Neuron (in vitro differentiated cells): ENCODE data around the gene MFAP4.

Experiments used
- H2AFZ ChIP-seq: one replicate; pipeline ENCODE4 v1.6.1; 2013; ENCODE audit warnings: low read depth, mild to moderate bottlenecking, inconsistent platforms, low read length, moderate library complexity
- H3K27me3 ChIP-seq: one replicate; pipeline ENCODE4 v1.6.1; 2013; ENCODE audit warnings: low read length; ENCODE audit not compliant: insufficient read depth
- H3K36me3 ChIP-seq: one replicate; pipeline ENCODE4 v1.6.1; 2013; ENCODE audit warnings: low read length; ENCODE audit not compliant: insufficient read depth
- H3K4me1 ChIP-seq: one replicate; pipeline ENCODE4 v1.6.1; 2013; ENCODE audit warnings: low read length; ENCODE audit not compliant: insufficient read depth
- H3K4me3 ChIP-seq: 2 replicates; pipeline ENCODE4 v1.5.1; 2013; ENCODE audit warnings: mild to moderate bottlenecking, low read length, moderate library complexity
- H3K9me3 ChIP-seq: one replicate; pipeline ENCODE4 v1.6.1; 2013; ENCODE audit warnings: low read length

The MFAP4 gene

DNA sequence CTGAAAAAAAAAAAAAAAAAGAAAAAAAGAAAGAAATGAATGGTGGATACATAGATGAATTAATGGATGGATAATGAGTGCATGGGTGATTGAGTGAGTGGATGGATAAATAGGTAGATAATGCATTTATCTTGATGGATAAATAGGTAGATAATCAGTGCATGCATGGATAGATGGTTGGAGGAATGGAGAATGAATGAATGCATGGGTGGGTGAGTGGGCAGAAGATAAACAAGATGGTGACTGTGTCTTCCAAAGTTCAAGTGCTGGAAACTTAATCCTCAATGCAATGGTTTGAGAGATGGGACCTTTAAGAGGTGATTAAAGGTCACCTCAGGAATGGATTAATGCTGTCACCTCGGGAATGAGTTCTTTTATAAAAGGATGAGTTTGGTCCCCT, 17.3 kb upstream of the MFAP4 start:
- peaks cover 2% of the 10 kb centered on the region for H3K27me3 ChIP-seq
- H2AFZ ChIP-seq = no peak overlapping the region
- H3K36me3 ChIP-seq = no peaks in the 10 kb centered on the region
- no peak overlapping the region for H3K4me3 ChIP-seq
- no peaks in the 10 kb centered on the region for H3K4me1 ChIP-seq
- no peaks in the 10 kb centered on the region for H3K9me3 ChIP-seq

DNA sequence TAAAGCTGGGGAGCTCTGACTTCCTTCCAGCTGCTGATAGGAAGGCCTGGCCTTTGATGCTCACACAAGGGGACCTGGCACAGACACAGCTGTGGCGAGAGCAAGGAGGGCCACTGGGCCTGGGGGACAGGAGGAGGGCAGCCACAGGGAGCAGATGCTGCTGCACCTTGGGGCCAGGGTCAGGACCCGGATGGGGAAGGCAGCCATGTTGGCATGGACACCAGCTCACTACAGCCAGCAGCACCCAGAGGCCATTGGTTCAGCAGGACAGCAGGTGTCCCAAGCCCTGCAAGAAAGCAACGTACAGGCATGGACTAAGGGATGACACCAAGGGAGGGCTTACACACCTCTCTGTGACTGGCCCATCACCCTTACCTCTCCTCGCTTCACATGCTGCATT, 16.0 kb upstream of the MFAP4 start:
- Histone ChIP-seq H3K9me3 (no peaks in the 10 kb centered on the region), H3K4me3 (no peak overlapping the region), H3K27me3 (no peaks in the 10 kb centered on the region), H3K36me3 (no peaks in the 10 kb centered on the region), H2AFZ (no peak overlapping the region), H3K4me1 (no peaks in the 10 kb centered on the region)

DNA sequence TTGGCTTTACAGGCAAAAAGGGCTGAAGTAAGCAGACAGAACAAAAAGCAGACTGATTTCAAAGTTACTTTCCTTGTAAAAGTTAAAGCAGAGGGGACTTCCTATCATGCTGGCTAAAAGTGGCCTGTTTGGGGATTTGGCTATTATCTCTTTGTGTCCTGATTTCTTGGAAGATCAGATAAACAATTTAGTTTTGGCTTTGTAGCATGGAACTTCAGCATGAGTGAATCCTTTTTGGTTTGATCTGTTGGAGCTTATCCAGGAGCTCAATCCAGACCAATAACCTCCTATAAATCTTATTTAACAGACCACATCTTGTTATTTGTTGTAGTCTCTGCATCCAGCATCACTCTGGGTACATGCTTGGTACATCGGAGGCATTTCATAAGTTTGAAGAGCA, 15.2 kb upstream of the MFAP4 start:
- Histone ChIP-seq H3K4me1 (no peaks in the 10 kb centered on the region), H3K9me3 (no peaks in the 10 kb centered on the region), H3K27me3 (no peaks in the 10 kb centered on the region), H2AFZ (no peak overlapping the region), H3K36me3 (no peaks in the 10 kb centered on the region), H3K4me3 (no peak overlapping the region)

DNA sequence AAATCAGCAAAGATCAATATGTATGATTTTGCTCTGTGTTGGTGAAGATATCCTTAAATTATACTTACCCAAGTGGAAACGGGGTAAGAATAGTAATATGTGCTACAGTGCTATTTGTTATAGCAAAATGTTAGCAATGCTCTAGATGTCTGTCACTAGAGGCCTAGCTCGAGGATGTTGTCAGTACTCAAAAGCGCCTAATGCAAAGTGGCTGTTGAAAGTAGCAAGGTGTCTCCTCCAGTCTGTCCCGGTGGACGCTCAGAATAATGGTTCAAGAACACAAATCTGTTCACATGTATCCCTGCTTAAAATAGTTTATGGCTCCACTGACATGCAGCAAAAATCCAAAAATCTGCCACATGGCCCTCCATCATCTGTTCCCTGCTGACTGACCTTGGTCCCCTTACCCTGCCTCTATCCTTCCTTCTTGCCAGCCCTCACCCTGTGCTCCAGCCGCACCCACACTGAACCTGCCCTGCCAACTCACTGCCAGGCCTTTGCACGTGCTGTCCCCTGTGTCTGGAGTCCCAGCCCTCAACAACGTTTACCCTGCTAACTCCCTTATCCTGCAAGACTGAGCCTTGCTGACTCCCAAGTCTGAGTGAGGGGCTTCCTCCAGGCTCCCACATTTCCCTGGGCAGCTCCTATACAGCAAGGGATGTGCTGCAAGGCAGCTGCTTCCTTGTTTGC, 14.5 kb upstream of the MFAP4 start:
- Histone ChIP-seq H3K27me3 (no peaks in the 10 kb centered on the region), H2AFZ (no peak overlapping the region), H3K9me3 (no peaks in the 10 kb centered on the region), H3K4me1 (no peaks in the 10 kb centered on the region), H3K4me3 (no peak overlapping the region), H3K36me3 (no peaks in the 10 kb centered on the region)

DNA sequence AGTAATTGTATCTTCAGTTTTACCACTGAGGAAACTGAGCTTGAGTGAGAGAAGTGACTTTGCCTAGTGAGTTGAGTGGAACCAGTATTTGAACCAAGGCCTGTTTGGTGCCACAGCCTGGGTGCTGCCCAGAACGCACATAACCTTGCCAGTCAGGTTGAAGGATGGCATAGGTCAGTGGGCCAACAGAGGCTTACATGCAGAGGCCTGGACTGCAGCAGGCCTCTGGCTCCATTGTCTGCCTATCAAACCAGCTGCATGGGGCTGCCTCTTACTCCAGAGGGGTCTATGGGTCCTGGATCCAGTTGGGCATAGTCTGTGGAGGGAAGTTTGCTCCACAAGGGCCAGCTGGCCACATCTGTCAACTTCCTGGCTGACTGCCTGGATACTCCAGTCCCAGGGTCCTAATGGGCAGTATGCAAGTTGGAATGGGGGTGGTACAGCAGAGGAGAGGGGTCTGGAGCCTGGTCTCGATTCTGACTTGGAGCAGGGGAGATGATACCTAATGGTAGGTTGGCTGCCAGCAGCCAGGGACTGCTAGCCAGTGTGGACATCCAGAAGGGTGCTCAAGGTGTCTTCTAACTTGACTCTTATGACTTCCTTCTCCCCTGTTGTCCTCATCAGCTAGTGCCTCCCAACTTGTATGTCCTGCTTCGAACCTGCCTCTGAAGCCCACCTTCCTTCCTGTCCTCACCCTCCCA, 12.9 kb upstream of the MFAP4 start:
- Histone ChIP-seq H3K36me3 (no peaks in the 10 kb centered on the region), H3K27me3 (no peaks in the 10 kb centered on the region), H3K4me3 (no peak overlapping the region), H3K4me1 (no peaks in the 10 kb centered on the region), H2AFZ (no peak overlapping the region), H3K9me3 (no peaks in the 10 kb centered on the region)

DNA sequence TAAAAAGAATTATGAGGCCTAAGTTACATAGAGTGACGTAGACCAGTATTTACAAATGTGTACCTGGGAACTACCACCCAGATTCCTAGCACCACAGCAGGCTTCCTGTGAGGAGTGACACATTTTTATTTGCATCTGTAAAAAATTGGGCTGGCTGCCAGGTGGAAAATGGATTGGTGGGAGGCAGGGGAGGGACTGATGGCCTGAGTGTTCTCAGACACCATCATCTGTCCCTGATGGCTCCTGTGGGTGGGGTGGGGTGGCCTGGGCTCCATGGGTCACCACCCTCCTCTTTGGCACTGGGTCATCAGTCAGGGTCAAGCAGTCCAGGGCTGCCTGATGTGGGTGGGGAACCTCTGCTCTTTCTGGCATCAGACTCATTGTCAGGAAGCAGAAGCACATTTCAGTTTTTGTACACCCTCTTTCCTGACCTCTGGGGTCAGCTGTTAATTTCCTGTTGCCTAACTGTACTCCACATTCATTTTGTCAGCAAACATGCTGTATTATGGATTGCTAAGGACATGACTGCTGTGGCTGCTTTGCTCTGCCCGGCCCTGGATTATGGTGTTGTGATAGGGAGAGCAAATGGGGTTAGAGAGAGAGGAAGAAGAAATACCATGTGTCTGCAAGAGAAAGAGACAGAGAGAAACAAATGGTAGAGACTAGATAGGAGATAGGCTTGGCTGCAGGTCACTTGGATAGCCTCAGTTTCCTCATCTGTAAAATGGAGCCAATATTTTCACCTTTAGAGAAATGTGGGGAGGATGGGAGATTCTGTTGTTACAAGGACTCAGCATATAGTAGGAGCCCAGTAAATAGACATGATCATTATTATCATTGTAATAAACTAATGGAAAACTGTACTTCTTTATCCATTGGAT, 11.6 kb upstream of the MFAP4 start:
- Histone ChIP-seq H2AFZ (no peak overlapping the region), H3K4me1 (no peaks in the 10 kb centered on the region), H3K36me3 (no peaks in the 10 kb centered on the region), H3K27me3 (no peaks in the 10 kb centered on the region), H3K9me3 (no peaks in the 10 kb centered on the region), H3K4me3 (no peak overlapping the region)

DNA sequence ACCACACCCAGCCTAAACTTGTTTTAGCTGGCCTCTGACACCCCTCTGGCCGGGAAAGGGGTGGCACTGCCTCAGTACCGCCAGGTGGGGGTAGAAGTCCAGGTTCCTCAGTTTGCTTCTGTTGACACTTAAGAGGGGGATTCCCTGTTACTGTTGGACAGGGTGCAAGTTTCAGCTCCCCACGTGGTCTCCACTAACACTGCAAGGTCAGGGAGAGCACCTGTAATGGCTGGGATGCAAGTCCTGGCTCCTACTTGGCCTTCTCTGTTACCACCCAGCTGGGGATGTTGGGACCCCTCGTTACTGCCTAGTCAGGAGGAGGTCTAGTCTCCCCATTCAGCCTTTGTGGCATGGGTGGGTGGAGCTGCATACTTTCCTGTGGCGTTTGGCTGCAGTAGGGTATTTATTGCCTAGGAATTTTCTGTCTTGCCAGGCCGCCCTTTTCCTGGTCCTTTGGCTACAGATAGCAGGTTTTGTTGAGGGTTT, 10.6 kb upstream of the MFAP4 start:
- no peaks in the 10 kb centered on the region for H3K36me3 ChIP-seq
- no peaks in the 10 kb centered on the region for H3K4me1 ChIP-seq
- H3K4me3 ChIP-seq = no peak overlapping the region
- H3K27me3 ChIP-seq = peaks cover 2% of the 10 kb centered on the region
- H3K9me3 ChIP-seq = no peaks in the 10 kb centered on the region
- H2AFZ ChIP-seq = no peak overlapping the region

- H3K36me3 ChIP-seq = no peaks in the 10 kb centered on the region
- H2AFZ ChIP-seq = no peak overlapping the region
- H3K27me3 ChIP-seq = peaks cover 14% of the 10 kb centered on the region
- no peaks in the 10 kb centered on the region for H3K9me3 ChIP-seq
- H3K4me3 ChIP-seq = no peak overlapping the region
- H3K4me1 ChIP-seq = peaks cover 4% of the 10 kb centered on the region
Measured at GRCh38 chr17:19392303-19392702, 5.3 kb upstream of the MFAP4 start.

DNA sequence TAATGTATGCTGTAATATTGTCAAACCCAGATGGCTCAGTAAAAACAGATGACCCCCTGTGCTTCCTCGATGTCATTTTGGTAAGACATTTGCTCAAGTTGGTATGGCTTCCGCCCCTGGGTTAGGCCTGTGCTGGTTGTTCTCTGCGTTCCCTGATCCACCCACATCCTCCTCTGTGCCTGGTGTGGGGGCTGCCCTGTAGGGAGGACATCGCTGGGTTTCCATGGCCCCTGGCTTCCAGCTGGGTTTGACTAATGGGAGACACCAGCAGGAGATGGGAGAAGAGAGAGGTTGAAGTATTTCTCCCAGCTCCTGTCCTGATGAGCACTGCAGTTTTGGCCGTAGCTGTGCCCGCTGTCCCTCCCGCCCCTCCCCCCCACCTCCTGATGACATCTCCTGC, 4.4 kb upstream of the MFAP4 start:
- H3K27me3 ChIP-seq = peaks cover 14% of the 10 kb centered on the region
- no peaks in the 10 kb centered on the region for H3K9me3 ChIP-seq
- peaks cover 13% of the 10 kb centered on the region for H3K4me1 ChIP-seq
- no peak overlapping the region for H3K4me3 ChIP-seq
- no peak overlapping the region for H2AFZ ChIP-seq
- no peaks in the 10 kb centered on the region for H3K36me3 ChIP-seq

GRCh38 chr17:19390951-19391350, 4.0 kb upstream of the MFAP4 start:
- no peaks in the 10 kb centered on the region for H3K36me3 ChIP-seq
- no peak overlapping the region for H3K4me3 ChIP-seq
- peaks cover 14% of the 10 kb centered on the region for H3K27me3 ChIP-seq
- no peak overlapping the region for H2AFZ ChIP-seq
- peaks cover 17% of the 10 kb centered on the region for H3K4me1 ChIP-seq
- H3K9me3 ChIP-seq = no peaks in the 10 kb centered on the region

- Histone ChIP-seq H3K27me3 (peaks cover 14% of the 10 kb centered on the region), H3K4me1 (peaks cover 17% of the 10 kb centered on the region), H3K4me3 (no peak overlapping the region), H3K36me3 (peaks cover 12% of the 10 kb centered on the region), H2AFZ (no peak overlapping the region), H3K9me3 (no peaks in the 10 kb centered on the region)
Measured at GRCh38 chr17:19388791-19389785, 2.1 kb upstream of the MFAP4 start.

- no peak overlapping the region for H3K4me3 ChIP-seq
- peaks cover 17% of the 10 kb centered on the region for H3K4me1 ChIP-seq
- peaks cover 14% of the 10 kb centered on the region for H3K27me3 ChIP-seq
- no peaks in the 10 kb centered on the region for H3K9me3 ChIP-seq
- no peak overlapping the region for H2AFZ ChIP-seq
- H3K36me3 ChIP-seq = peaks cover 22% of the 10 kb centered on the region
Measured at GRCh38 chr17:19387921-19388521, 1.0 kb upstream of the MFAP4 start.
